Prostate gland (tissue), 2 donors: ENCODE data around the gene ASCC2.

ENCODE experiments used
- CTCF ChIP-seq, 4 experiments: fragments of 200-600 bp in 2 of 4; fragments of 450-650 bp in 2 of 4; sonication (generic) in 2 of 4; IDR thresholded peaks; 1 replicate in 3 of 4; 2 replicates in 1 of 4; pipeline ENCODE4 v1.5.1; 2016 to 2019; ENCODE audit warnings: antibody characterized with exemption in 4 of 4, mild to moderate bottlenecking in 2 of 4, moderate library complexity in 2 of 4
- POLR2A ChIP-seq: fragments of 450-650 bp; IDR thresholded peaks from one replicate; pipeline ENCODE4 v1.6.1; 2016; ENCODE audit warnings: antibody characterized with exemption, mild to moderate bottlenecking
- POLR2AphosphoS5 ChIP-seq: sonication (generic); formaldehyde crosslinking; IDR thresholded peaks from one replicate; pipeline ENCODE4 v1.6.1; 2017; ENCODE audit warnings: antibody characterized with exemption

- TF ChIP-seq CTCF (IDR thresholded peaks at IDR 0.05) (no peak), POLR2A (no peak), POLR2AphosphoS5 (no peak)
These were observed 81.7 kb downstream of the ASCC2 start for GRCh38 chr22:29756341-29756740.
